HG03159 (cell line): ENCODE measurements around the gene ARHGEF37.
A peak's percentile ranks its signal among the peaks of the same experiment; 100 is the strongest.

ENCODE experiments used
- ATAC-seq: cut with Tn5 transposase; IDR thresholded peaks from one replicate; pipeline ENCODE4 v1.9.1; 2021; ENCODE audit warnings: mild to moderate bottlenecking, moderate library complexity; ENCODE audit not compliant: unreplicated experiment

Gene ARHGEF37

GRCh38 chr5:149599375-149599774 is 18.1 kb downstream of the ARHGEF37 start:
- no peak for ATAC-seq

DNA sequence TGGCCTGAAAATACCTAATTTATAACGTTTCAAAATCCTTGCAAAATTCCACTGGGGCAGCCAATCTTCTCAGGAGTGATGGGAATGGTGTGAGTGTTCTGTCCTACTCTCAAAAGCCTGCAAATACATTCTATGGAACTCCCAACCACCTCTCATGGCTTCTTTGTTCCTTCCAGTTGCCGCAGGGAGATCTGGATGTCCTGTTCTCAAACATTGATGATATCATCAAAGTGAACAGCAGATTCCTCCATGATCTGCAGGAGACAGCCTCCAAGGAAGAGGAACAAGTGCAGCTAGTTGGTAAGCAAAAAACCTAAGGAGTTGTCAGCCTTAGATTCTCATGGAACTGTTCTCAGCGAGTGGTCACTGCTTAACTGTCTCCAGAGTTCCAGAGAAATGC is 19.6 kb downstream of the ARHGEF37 start:
- no peak for ATAC-seq

DNA sequence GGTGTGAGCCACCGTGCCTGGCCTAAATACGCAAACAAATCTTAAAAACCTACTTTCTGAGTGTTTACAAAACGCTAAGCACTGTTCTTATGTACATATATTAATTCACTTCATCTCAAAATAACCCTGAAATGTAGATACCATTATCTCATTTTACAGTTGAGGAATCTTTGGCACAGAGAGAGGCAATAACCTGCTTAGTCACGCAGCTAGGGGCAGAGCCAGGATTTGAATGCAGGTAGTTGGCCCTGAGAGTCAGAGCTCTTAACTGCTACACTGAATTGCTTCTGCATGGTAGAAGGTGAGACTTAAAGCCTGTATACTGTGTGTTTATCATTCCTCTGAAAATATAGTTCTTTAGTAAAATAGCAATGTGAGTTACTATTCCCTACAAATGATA is 21.9 kb downstream of the ARHGEF37 start:
- ATAC-seq = no peak

DNA sequence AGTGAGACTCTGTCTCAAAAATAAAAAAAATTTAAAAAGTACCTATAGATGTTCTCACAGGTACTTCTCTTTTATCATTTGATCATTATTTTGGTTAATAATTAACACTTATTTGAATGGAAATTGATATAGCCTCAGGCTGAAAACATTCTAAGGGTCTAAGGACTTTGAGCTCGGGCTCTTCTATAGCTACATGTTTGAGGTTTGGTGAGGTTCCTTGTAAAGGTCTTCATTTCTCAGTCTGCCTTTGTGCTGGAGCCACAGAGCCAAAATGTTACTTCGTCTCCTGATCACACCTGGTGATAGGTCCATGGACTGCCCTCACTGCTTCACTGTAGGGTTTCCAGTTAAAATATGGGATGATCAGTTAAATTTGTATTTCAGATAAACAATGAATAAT is 22.6 kb downstream of the ARHGEF37 start:
- no peak for ATAC-seq

GRCh38 chr5:149604321-149604720 is 23.0 kb downstream of the ARHGEF37 start:
- ATAC-seq = no peak

DNA sequence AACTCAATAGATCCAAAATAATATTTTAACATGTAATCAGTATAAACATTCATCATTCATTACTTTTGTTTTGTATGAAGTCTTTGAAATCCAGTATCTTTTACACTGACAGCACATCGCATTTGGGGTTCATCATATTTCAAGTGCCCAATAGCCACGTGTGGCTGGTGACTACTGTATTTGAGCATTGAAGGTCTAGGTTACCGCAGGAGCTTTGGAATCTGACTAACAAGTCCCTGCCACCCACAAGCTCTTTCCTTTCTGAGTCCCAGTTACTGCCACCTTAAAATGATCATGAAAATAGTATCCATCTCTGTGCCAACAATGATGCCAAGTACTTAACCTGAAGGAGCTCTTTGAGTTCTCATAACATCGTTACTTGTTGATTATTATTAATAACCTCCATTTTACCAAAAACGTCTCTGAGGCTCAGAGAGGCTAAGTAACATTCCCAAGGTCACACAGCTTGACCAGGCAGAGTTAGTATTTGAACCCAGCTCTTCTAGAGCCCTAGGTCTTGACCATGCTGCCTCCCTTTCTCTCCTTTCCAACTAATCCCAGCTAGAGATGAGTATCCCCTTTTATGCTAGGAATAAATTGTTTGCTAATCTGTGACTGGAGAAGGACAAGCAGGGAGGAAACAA is 24.2 kb downstream of the ARHGEF37 start:
- no peak for ATAC-seq

GRCh38 chr5:149605998-149606724 is 24.9 kb downstream of the ARHGEF37 start:
- ATAC-seq = peak; percentile 94

DNA sequence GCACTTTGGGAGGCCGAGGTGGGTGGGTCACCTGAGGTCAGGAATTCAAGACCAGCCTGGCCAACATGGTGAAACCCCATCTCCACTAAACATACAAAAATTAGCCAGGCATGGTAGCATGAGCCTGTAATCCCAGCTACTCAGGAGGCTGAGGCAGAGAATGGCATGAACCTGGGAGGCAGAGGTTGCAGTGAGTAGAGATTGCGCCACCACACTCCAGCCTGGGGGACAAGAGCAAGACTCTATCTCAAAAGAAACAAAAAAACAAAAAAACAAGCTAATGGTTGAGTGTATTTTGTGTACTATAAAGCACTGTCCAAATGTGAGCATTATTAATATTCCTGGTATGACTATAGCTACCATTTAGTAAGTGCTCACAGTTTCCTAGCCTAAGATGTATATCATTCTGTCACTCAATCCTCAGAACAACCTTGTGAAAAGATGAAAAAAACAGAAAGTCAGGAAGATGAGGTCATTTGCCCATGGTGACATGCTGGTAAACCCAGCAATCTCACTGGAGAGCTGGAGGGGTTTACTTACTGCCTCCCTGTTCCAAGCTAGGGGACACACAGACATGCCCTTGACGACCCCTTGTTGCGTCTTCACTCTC is 27.7 kb downstream of the ARHGEF37 start:
- no peak for ATAC-seq

DNA sequence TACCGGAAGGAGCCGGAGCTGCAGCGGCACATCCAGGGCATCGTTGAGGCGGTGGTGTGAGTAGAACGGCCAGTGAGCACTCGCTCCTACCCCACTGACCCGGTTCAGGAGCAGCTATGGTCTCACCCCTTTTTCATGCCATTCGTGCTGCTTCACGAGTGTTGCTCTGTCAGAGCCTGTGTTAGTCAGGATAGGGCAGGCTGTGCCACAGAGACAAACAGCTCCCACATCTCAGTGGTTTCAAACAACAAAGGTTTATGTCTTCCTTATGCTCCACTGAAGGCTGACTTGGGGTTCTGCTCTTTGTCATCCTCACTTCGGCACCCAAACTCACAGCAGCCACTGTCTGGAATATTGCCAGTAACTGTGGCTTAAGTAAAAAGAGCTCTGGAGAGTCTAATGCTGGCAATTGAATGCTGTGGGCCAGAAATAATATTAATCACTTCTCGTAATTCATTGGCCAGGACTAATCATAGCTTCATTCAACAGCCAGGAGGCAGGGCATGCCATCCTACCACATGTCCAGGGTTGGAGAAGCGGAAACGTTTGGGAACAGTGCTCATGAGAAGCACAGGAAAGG is 28.4 kb downstream of the ARHGEF37 start:
- ATAC-seq = no peak

DNA sequence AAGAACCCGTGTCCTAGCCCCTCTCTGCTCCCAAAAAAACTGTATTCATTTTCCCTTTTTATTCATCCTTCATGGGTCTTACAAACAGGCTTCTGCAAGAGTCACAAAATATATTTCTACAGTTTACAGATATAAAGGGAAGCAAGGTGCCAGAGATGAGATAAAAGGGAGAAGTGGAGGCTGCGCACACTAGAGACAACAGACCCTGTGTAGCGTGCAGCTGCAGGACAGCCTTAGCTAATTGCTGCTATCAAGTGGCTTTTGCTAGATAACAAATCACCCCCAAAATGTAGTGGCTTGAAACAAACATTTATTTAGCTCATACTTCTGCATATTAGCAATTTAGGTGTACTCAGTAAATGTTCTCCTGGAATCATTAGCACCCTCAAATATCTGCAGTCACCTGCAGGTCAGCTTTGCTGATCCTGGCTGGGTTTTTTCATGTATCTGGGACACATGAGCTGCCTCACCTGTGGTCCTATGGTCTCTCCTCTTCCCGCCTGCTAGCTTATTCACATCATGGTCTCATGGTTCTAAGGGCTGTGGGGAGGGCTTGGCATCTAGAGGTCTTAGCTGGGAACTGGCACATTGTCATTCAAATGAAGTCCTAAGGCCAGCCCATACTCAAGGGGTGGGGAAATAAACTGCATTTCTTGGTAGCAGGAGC is 29.4 kb downstream of the ARHGEF37 start:
- ATAC-seq = no peak

- no peak for ATAC-seq
These were observed 30.0 kb downstream of the ARHGEF37 start for GRCh38 chr5:149611326-149611725.

- no peak for ATAC-seq
These were observed 33.0 kb downstream of the ARHGEF37 start for GRCh38 chr5:149614034-149614907.

DNA sequence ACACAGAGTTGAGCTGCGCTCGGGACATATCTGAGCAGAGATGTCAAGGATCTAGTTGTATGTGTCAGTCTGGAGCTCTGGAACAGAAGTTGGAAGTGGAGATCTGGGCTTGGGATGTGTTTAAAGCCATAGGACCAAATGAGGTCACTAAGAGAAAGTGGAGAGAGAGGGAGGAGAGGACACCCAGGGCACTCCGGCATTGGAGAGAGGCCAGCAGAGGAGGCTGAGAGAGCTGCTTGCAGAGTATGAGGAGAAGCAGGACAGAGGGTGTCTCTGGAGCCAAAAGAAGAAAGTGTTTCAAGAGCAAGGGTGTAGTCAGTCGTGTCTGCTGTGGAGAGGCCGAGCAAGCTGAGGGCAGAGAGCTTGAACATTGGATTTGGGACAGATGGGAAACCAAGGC is 34.7 kb downstream of the ARHGEF37 start:
- ATAC-seq = no peak

DNA sequence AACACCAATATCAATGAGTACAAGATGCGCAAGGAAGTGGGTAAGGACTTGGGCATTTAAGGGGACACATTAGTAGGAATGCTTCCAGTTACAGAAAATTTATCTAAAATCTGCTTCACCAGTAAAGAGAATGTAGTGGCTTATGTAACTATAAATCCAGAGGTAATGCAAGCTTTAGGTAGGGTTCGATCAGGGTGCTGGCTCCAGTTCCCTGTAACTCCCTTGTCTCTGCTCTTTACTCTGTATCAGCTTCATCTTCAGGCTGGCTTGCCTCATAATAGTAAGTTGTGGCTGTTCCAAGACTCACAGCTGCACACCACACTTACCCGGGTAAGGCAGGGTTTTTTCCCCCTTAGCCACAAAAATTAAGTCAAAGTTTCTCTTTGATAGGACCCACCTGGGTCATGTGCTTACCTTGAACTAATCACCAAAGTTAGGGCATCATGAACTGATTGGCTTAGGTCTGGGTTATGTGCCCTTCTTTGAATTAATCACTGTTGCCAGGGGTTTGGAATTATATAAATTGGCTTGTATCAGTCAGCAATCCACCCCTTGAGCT is 35.5 kb downstream of the ARHGEF37 start:
- ATAC-seq = peak; percentile 70

- no peak for ATAC-seq
These were observed 36.5 kb downstream of the ARHGEF37 start for GRCh38 chr5:149617760-149618306.

- peak; percentile 53 for ATAC-seq
These were observed 37.4 kb downstream of the ARHGEF37 start for GRCh38 chr5:149618581-149619248.

GRCh38 chr5:149621415-149622098 is 40.3 kb downstream of the ARHGEF37 start:
- ATAC-seq = no peak

- ATAC-seq = no peak
These were observed 41.2 kb downstream of the ARHGEF37 start for GRCh38 chr5:149622466-149622865.

- ATAC-seq = no peak
These were observed 42.2 kb downstream of the ARHGEF37 start for GRCh38 chr5:149623473-149623872.
